Measurements from ENCODE around the gene BTNL2.

- no peak for TF ChIP-seq GATAD2A (CRISPR knock-in tag; IDR thresholded peaks at IDR 0.05)
- TF ChIP-seq FOXA1 (IDR thresholded peaks at IDR 0.05): no peak
- no peak for TF ChIP-seq FOXA1 (CRISPR knock-in tag; IDR thresholded peaks at IDR 0.05)
- TF ChIP-seq NFE2L2 (IDR thresholded peaks at IDR 0.05; ENCODE audit: low read length): no peak
- TF ChIP-seq SMAD3 (CRISPR knock-in tag; IDR thresholded peaks at IDR 0.05): no peak
- TF ChIP-seq ZNF580 (CRISPR knock-in tag; IDR thresholded peaks at IDR 0.05; ENCODE audit: borderline replicate concordance, low read depth): no peak
- TF ChIP-seq ZNF530 (CRISPR knock-in tag; IDR thresholded peaks at IDR 0.05; ENCODE audit: low read depth): no peak
- no peak for TF ChIP-seq POLR2A (IDR thresholded peaks at IDR 0.05; ENCODE audit: insufficient read depth in 1 of 2, low read depth in 2 of 2, low read length in 2 of 2)
- TF ChIP-seq TOE1 (CRISPR knock-in tag; IDR thresholded peaks at IDR 0.05): no peak
- no peak for TF ChIP-seq SMAD1 (CRISPR knock-in tag; IDR thresholded peaks at IDR 0.05; ENCODE audit: borderline replicate concordance, low read depth)
Measured at GRCh38 chr6:32405656-32406055, 1.3 kb downstream of the BTNL2 start.
